GM21515 (cell line): ENCODE measurements around the gene OR5L1.

Experiments used
- ATAC-seq: cut with Tn5 transposase; IDR thresholded peaks from one replicate; pipeline ENCODE4 v1.9.1; 2021; ENCODE audit not compliant: unreplicated experiment

The OR5L1 gene

GRCh38 chr11:55811067-55811466, at the start of gene OR5L1:
TSS of gene OR5L1 (plus strand) at chr11:55811367. CDS start at chr11:55811467, 100 bp downstream.
- ATAC-seq: no peak

DNA sequence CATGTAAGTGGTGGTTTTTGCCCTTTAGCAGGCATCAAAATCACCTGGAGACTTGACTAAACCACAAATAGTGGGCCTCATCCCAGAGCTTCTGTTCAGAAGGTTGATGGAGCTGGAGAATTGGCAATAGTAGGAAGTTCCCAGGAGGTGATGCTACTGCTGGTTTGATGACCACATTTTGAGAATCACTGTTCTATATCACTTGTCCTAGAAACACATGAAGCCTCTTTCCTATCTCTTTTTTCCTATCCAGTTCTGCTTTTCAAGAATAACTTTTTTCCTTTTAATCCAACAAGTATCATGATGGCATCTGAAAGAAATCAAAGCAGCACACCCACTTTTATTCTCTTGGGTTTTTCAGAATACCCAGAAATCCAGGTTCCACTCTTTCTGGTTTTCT, 38.0 kb upstream of the OR5L1 start, which contains the start of gene OR5D13:
Gene OR5D13 (plus strand): TSS at position 301 of the 400 bp plus-strand sequence. CDS start 0 bp downstream, at position 301.
- ATAC-seq: no peak

- ATAC-seq: no peak
These were observed 19.6 kb upstream of the OR5L1 start for GRCh38 chr11:55791606-55792005.

GRCh38 chr11:55793321-55793720, 17.8 kb upstream of the OR5L1 start:
- ATAC-seq: no peak

DNA sequence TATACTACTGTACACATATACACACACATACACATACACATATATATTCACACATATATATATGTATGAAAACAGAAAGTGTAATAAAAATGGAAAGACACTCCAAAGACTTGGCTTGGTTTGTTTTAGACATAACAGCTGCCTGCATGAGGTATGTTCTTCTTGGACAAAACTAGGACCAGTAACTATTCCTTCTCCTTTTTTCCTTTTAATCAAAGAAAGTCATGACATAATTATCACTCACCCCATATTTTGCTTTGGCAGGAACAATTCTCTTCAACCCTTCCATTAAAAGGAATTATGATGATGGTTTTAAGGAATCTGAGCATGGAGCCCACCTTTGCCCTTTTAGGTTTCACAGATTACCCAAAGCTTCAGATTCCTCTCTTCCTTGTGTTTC, 15.9 kb upstream of the OR5L1 start, which contains the start of gene OR5D14:
Gene OR5D14 (plus strand): TSS at position 301 of the 400 bp plus-strand sequence. CDS start 0 bp downstream, at position 301.
- no peak for ATAC-seq

- ATAC-seq: no peak
These were observed 4.9 kb upstream of the OR5L1 start for GRCh38 chr11:55806248-55806647.

- no peak for ATAC-seq
These were observed 8.2 kb downstream of the OR5L1 start, which contains the start of gene OR5D18 for GRCh38 chr11:55819330-55819729. TSS of gene OR5D18 (plus strand) at chr11:55819630. CDS start at chr11:55819630, 0 bp downstream.

- no peak for ATAC-seq
These were observed 15.8 kb downstream of the OR5L1 start, which contains the start of gene OR5L2 for GRCh38 chr11:55826919-55827318. TSS of gene OR5L2 (plus strand) at chr11:55827219. CDS start at chr11:55827219, 0 bp downstream.

DNA sequence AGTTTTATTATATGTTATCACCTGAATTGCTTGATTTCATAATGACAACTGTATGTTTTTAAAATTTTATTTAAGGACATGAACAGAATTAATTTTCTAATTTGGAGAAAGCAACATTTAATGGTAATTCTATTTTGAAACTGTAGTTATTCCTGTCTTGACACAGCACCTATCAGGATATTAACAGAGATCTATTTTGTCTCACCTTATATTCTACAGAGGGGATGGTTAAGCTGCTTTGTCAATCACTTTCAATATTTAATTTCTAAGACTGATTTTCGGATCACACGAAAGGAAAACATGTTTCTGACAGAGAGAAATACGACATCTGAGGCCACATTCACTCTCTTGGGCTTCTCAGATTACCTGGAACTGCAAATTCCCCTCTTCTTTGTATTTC, 27.3 kb downstream of the OR5L1 start, which contains the start of gene OR5D16:
Gene OR5D16 (plus strand): TSS at position 301 of the 400 bp plus-strand sequence. CDS start 0 bp downstream, at position 301.
- no peak for ATAC-seq

DNA sequence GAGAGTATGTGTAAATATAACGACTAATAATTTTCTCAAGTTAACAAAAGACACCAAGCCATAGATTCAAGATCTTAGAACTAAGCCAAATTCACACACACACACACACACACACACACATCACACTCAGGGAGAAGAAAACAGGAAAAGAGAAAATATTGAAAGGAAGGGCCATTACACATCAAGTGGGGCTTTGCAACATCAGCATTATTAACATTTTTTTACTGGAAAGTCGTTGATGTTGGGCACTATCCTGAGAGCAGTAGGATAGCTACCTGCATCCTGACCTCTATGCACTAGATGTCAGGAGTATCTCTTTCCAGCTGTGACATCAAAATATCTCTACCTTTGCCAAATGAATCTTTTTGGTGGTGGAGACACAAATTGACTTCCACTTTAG, 36.3 kb downstream of the OR5L1 start:
- ATAC-seq: no peak

DNA sequence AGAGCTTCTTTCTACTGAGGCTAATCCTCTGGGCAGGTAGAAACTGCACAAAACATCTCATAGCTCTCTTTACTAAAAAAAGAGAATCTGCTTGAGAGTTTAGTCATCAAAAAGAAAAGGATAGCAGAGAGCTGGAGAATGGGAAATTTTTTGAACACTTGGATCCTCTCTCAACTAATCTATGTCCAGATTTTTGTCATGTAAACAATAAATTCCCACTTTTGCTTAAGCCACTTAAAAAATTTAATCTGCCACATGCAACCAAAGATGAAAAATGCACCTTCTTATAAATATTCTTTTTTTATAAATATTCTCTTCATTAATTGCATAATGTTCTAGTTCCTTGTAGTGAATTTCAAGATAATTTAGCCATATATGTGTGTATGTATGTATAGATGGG, 37.9 kb downstream of the OR5L1 start:
- no peak for ATAC-seq

GRCh38 chr11:55852141-55852540, 41.0 kb downstream of the OR5L1 start:
- ATAC-seq: no peak

- ATAC-seq: no peak
These were observed 43.5 kb downstream of the OR5L1 start for GRCh38 chr11:55854704-55855103.
